ENCODE results near the gene LRRN2. TPM values are rescaled to one million over a fixed set of nuclear protein-coding genes. Genes with fewer than 3 reads are reported as not detected.
A peak's percentile ranks its signal among the peaks of the same experiment; 100 is the strongest.

The LRRN2 gene
- total and polyA plus RNA-seq, 9 of the 15 experiments (the other 6 are each of a cell fraction or from before 2014, with no cell fraction given): 0.05 TPM; not detected in 8

GRCh38 chr1:204623365-204623893 is 62.1 kb downstream of the LRRN2 start (continued):
- TF ChIP-seq DEAF1 (CRISPR knock-in tag; IDR thresholded peaks at IDR 0.05): no peak
- peak; percentile 82 for TF ChIP-seq ARID1B (IDR thresholded peaks at IDR 0.05)
- TF ChIP-seq ZNF165 (CRISPR knock-in tag; IDR thresholded peaks at IDR 0.05; ENCODE audit: borderline replicate concordance): no peak
- no peak; a peak in 1 of 4 replicates for TF ChIP-seq SRF (CRISPR knock-in tag; IDR thresholded peaks at IDR 0.05)
- peak; percentile 74 for TF ChIP-seq MAX (CRISPR knock-in tag; IDR thresholded peaks at IDR 0.05)
- peak; percentile 66; the same call in 1 of the 2 replicates for TF ChIP-seq CREM (IDR thresholded peaks at IDR 0.05; ENCODE audit: low read depth)
- no peak for TF ChIP-seq PREB (CRISPR knock-in tag; IDR thresholded peaks at IDR 0.05)
- no peak for TF ChIP-seq KDM4B (IDR thresholded peaks at IDR 0.05; ENCODE audit: borderline replicate concordance in 2 of 2, low read depth in 1 of 2)
- 0 out of 2 replicates have a peak, but pooled peaks have one; percentile 20 for TF ChIP-seq MBD2 (IDR thresholded peaks at IDR 0.05; ENCODE audit: borderline replicate concordance, low read depth)
- no peak for TF ChIP-seq ILF3 (IDR thresholded peaks at IDR 0.05; ENCODE audit: borderline replicate concordance)
- TF ChIP-seq SOX6 (IDR thresholded peaks at IDR 0.05): peak; percentile 56; the same call in 1 of the 2 replicates
- TF ChIP-seq TGIF2 (CRISPR knock-in tag; IDR thresholded peaks at IDR 0.05): no peak
- no peak for TF ChIP-seq HNRNPL (IDR thresholded peaks at IDR 0.05; ENCODE audit: low read depth, low read length)
- TF ChIP-seq ZNF740 (CRISPR knock-in tag; IDR thresholded peaks at IDR 0.05): no peak
- TF ChIP-seq ZNF740 (tag; IDR thresholded peaks at IDR 0.05): no peak
- no peak for TF ChIP-seq PHF8 (IDR thresholded peaks at IDR 0.05; ENCODE audit: borderline replicate concordance, low read length)
- TF ChIP-seq MYNN (IDR thresholded peaks at IDR 0.05): peak; percentile 86; the same call in 1 of the 2 replicates
- TF ChIP-seq MYNN (CRISPR knock-in tag; IDR thresholded peaks at IDR 0.05): no peak
- no peak for TF ChIP-seq RHOXF2B (CRISPR knock-in tag; conservative IDR thresholded peaks at IDR 0.05)
- no peak for TF ChIP-seq TCF7L2 (IDR thresholded peaks at IDR 0.05; ENCODE audit: low read depth, low read length)
- TF ChIP-seq ZFX (CRISPR knock-in tag; IDR thresholded peaks at IDR 0.05): peak; percentile 34; the same call in 1 of the 2 replicates
- no peak for TF ChIP-seq PATZ1 (CRISPR knock-in tag; IDR thresholded peaks at IDR 0.05; ENCODE audit: borderline replicate concordance)

Data from K562 (cell line).